Upper lobe of left lung (tissue), 6 donors: Measurements from ENCODE around the gene CDC42BPG. TPM values are rescaled to one million over a fixed set of nuclear protein-coding genes. Genes with fewer than 3 reads are reported as not detected.
A peak's percentile ranks its signal among the peaks of the same experiment; 100 is the strongest.

Source experiments
- ATAC-seq, 2 donors: fragments of 200-7000 bp; cut with Tn5 transposase; one replicate each; pipeline ENCODE4 v1.9.1; 2022; ENCODE audit warnings: mild to moderate bottlenecking in 2 of 2, moderate library complexity in 2 of 2; ENCODE audit not compliant: low FRiP score in 2 of 2
- DNase-seq, 2 donors: peaks; one replicate each; pipeline ENCODE4 v3.0.0-alpha.2; 2019 to 2020
- H3K27ac ChIP-seq, 4 donors: fragments of 200-600 bp; sonication (generic); one replicate each; pipeline ENCODE4 v1.5.1; 2016 to 2019
- H3K27me3 ChIP-seq, 4 donors: fragments of 200-600 bp; sonication (generic); one replicate each; pipeline ENCODE4 v1.5.1; 2017 to 2019
- H3K36me3 ChIP-seq, 4 donors: fragments of 200-600 bp; sonication (generic); one replicate each; pipeline ENCODE4 v1.5.1; 2016 to 2019
- H3K4me1 ChIP-seq, 4 donors: fragments of 200-600 bp; sonication (generic); one replicate each; pipeline ENCODE4 v1.5.1; 2018 to 2019
- H3K4me3 ChIP-seq, 4 donors: fragments of 200-600 bp; sonication (generic); one replicate each; pipeline ENCODE4 v1.5.1; 2017 to 2019; ENCODE audit warnings: mild to moderate bottlenecking in 2 of 4, moderate library complexity in 1 of 4
- H3K9me3 ChIP-seq, 4 donors: fragments of 200-600 bp; sonication (generic); one replicate each; pipeline ENCODE4 v1.5.1; 2018 to 2019
- CTCF ChIP-seq, 6 experiments: fragments of 450-650 bp in 4 of 6; fragments of 200-600 bp in 2 of 6; sonication (generic) in 2 of 6; IDR thresholded peaks; one replicate each; pipeline ENCODE4 v1.5.1; 2016 to 2019; ENCODE audit warnings: antibody characterized with exemption in 6 of 6
- EP300 ChIP-seq, 4 donors: sonication (generic); formaldehyde crosslinking; IDR thresholded peaks; one replicate each; pipeline ENCODE4 v1.5.1; 2017; ENCODE audit warnings: antibody characterized with exemption in 4 of 4, control low read depth in 2 of 4
- POLR2A ChIP-seq, 4 donors: fragments of 450-650 bp; IDR thresholded peaks; one replicate each; pipeline ENCODE4 v1.5.1; 2016 to 2017; ENCODE audit warnings: antibody characterized with exemption in 4 of 4, mild to moderate bottlenecking in 2 of 4
- POLR2AphosphoS5 ChIP-seq, 2 donors: sonication (generic); formaldehyde crosslinking; IDR thresholded peaks; one replicate each; pipeline ENCODE4 v1.5.1; 2017; ENCODE audit warnings: antibody characterized with exemption in 2 of 2
- WGBS, 2 donors: methylation state at CpG; one replicate each; pipeline ENCODE4 v1.1.5; 2017 to 2018; 5-methylcytosine and 5-hydroxymethylcytosine counted together
- total RNA-seq, 6 donors: library from RNA; depleted of rRNA in 4 of 6; stranded (reverse); fragments of >200 nt in 4 of 6; gene quantifications; one replicate each; pipeline versions ENCODE4 v1.1.0 to v1.2.1, GENCODE V29; 2016 to 2021
- donor health status: DM: no; HTN: no; CAD: no; lungs with moderate emphysema.
- donor health status: DM: no; HTN: yes; CAD: no; lungs with severe emphysema.

CDC42BPG gene
- total RNA-seq, 6 donors from 2014 or later: 21.6 to 62.4 (median 26.0) TPM

- no peak overlapping the region for H3K4me3 ChIP-seq
- H3K9me3 ChIP-seq: no peaks in the 10 kb centered on the region
- peaks cover 0 to 10% (median 2%) of the 10 kb centered on the region in 4 donors for H3K4me1 ChIP-seq
- TF ChIP-seq EP300 (IDR thresholded peaks at IDR 0.05): no peak
- peak; percentile 56 to 70 (median 64) for TF ChIP-seq CTCF (IDR thresholded peaks at IDR 0.05)
- 19 to 43% methylated on average over 7 to 15 of the region's 15 CpGs for WGBS, 2 donors
- DNase-seq: peak in 1 of 2 donors; percentile 73
- H3K36me3 ChIP-seq: peaks cover 0 to 46% (median 30%) of the 10 kb centered on the region in 4 donors
- peak overlapping the region in 3 of 4 donors; percentile 33 to 61 (median 42) for H3K27ac ChIP-seq
- ATAC-seq: peak; percentile 75 to 79
- H3K27me3 ChIP-seq: no peaks in the 10 kb centered on the region
Observed at GRCh38 chr11:64787526-64788320, 56.7 kb downstream of the CDC42BPG start.

- H3K4me3 ChIP-seq: no peak overlapping the region
- no peaks in the 10 kb centered on the region for H3K27me3 ChIP-seq
- peaks cover 0 to 10% (median 2%) of the 10 kb centered on the region in 4 donors for H3K4me1 ChIP-seq
- no peaks in the 10 kb centered on the region for H3K9me3 ChIP-seq
- H3K27ac ChIP-seq: no peak overlapping the region
- TF ChIP-seq CTCF (IDR thresholded peaks at IDR 0.05) (no peak), EP300 (IDR thresholded peaks at IDR 0.05) (no peak), POLR2A (IDR thresholded peaks at IDR 0.05) (no peak), POLR2AphosphoS5 (IDR thresholded peaks at IDR 0.05) (no peak)
- H3K36me3 ChIP-seq: peaks cover 0 to 32% (median 24%) of the 10 kb centered on the region in 4 donors
- WGBS, 2 donors: 94% methylated on average over 10 of the region's 10 CpGs
- DNase-seq (no peak), ATAC-seq (no peak)
Observed at GRCh38 chr11:64786308-64786707, 58.1 kb downstream of the CDC42BPG start.

GRCh38 chr11:64784813-64785581 lies 59.5 kb downstream of the CDC42BPG start:
- 88 to 89% methylated on average over 12 of the region's 12 CpGs for WGBS, 2 donors
- no peaks in the 10 kb centered on the region for H3K27me3 ChIP-seq
- TF ChIP-seq POLR2A (IDR thresholded peaks at IDR 0.05): no peak
- TF ChIP-seq CTCF (IDR thresholded peaks at IDR 0.05): no peak
- no peak for TF ChIP-seq POLR2AphosphoS5 (IDR thresholded peaks at IDR 0.05)
- TF ChIP-seq EP300 (IDR thresholded peaks at IDR 0.05): no peak
- H3K9me3 ChIP-seq: no peaks in the 10 kb centered on the region
- no peak overlapping the region for H3K4me3 ChIP-seq
- no peak overlapping the region for H3K27ac ChIP-seq
- ATAC-seq (no peak), DNase-seq (no peak)
- peaks cover 0 to 11% (median 2%) of the 10 kb centered on the region in 4 donors for H3K4me1 ChIP-seq
- peaks cover 0 to 20% (median 18%) of the 10 kb centered on the region in 4 donors for H3K36me3 ChIP-seq

GRCh38 chr11:64778473-64779298 lies 65.8 kb downstream of the CDC42BPG start, which contains the start of gene SF1:
TSS of gene SF1 (minus strand) at chr11:64778542. CDS start at chr11:64778392, 150 bp downstream.
- Histone ChIP-seq H3K36me3 (peaks cover 27 to 35% (median 29%) of the 10 kb centered on the region in 4 donors), H3K4me1 (peaks cover 28 to 45% (median 33%) of the 10 kb centered on the region in 4 donors), H3K9me3 (no peaks in the 10 kb centered on the region), H3K27me3 (no peaks in the 10 kb centered on the region), H3K27ac (peak within 1 kb of the TSS; percentile 99 to 100 (median 100)), H3K4me3 (peak within 1 kb of the TSS; percentile 91 to 99 (median 96))
- ATAC-seq (peak; percentile 96 to 99), DNase-seq (peak; percentile 98 to 99)
- TF ChIP-seq POLR2A (IDR thresholded peaks at IDR 0.05): peak in 3 of 4 donors; percentile 88 to 99 (median 90)
- TF ChIP-seq POLR2AphosphoS5 (IDR thresholded peaks at IDR 0.05): peak; percentile 93
- TF ChIP-seq EP300 (IDR thresholded peaks at IDR 0.05): peak in 1 of 4 donors; percentile 32
- TF ChIP-seq CTCF (IDR thresholded peaks at IDR 0.05): peak in 3 of 6 experiments; percentile 12 to 56 (median 39)
- 0% methylated on average over 34 to 58 of the region's 80 CpGs for WGBS, 2 donors
